Osteoblast (primary cell): Measurements from ENCODE around the gene HPD. TPM values are rescaled to one million over a fixed set of nuclear protein-coding genes. Genes with fewer than 3 reads are reported as not detected.
"Not testable (repeated sequence)": the region's sequence is repeated elsewhere in the genome, so short reads cannot be mapped to it uniquely, and the experiment has no call there.

Experiments used
- DNase-seq: peaks from one replicate; pipeline ENCODE4 v3.0.0; 2011; ENCODE audit warnings: low spot score, mixed read lengths; ENCODE audit not compliant: insufficient read length; ENCODE audit errors: missing footprints
- H2AFZ ChIP-seq: 2 replicates; pipeline ENCODE4 v1.6.0; 2011; ENCODE audit warnings: mild to moderate bottlenecking, low read length
- H3K27ac ChIP-seq: 2 replicates; pipeline ENCODE4 v1.5.1; 2011; ENCODE audit warnings: mild to moderate bottlenecking, low read depth, low read length, moderate library complexity
- H3K27me3 ChIP-seq: 2 replicates; pipeline ENCODE4 v1.6.0; 2012; ENCODE audit warnings: mild to moderate bottlenecking, control low read depth, inconsistent platforms, low read length, moderate library complexity; ENCODE audit not compliant: insufficient read depth
- H3K36me3 ChIP-seq: 2 replicates; pipeline ENCODE4 v1.5.1; 2011; ENCODE audit warnings: mild to moderate bottlenecking, low read length, control low read depth, moderate library complexity; ENCODE audit not compliant: insufficient read depth
- H3K4me1 ChIP-seq: 2 replicates; pipeline ENCODE4 v1.5.1; 2011; ENCODE audit warnings: mild to moderate bottlenecking, low read length, control low read depth, moderate library complexity; ENCODE audit not compliant: insufficient read depth
- H3K4me2 ChIP-seq: 2 replicates; pipeline ENCODE4 v1.6.0; 2011; ENCODE audit warnings: mild to moderate bottlenecking, low read length; ENCODE audit not compliant: insufficient read depth
- H3K4me3 ChIP-seq: fragments of 200-600 bp; sonication (generic); 3 replicates; pipeline ENCODE4 v1.5.1; 2012; ENCODE audit warnings: mild to moderate bottlenecking, low read length, inconsistent platforms; ENCODE audit not compliant: insufficient read depth
- H3K79me2 ChIP-seq: 2 replicates; pipeline ENCODE4 v1.6.0; 2012; ENCODE audit warnings: mild to moderate bottlenecking, low read length, control low read depth, inconsistent platforms; ENCODE audit not compliant: insufficient read depth
- H3K9me3 ChIP-seq: 2 replicates; pipeline ENCODE4 v1.5.1; 2011; ENCODE audit warnings: low read depth, low read length, control low read depth
- H4K20me1 ChIP-seq: 2 replicates; pipeline ENCODE4 v1.6.0; 2012; ENCODE audit warnings: mild to moderate bottlenecking, low read length, control low read depth; ENCODE audit not compliant: insufficient read depth
- CTCF ChIP-seq: IDR thresholded peaks from 2 replicates; pipeline ENCODE4 v1.5.1; 2011; ENCODE audit warnings: mild to moderate bottlenecking, low read depth, low read length, moderate library complexity; ENCODE audit errors: extremely low read depth
- total RNA-seq: library from RNA; depleted of rRNA; stranded (reverse); fragments of >200 nt; gene quantifications from 2 replicates; pipeline ENCODE4 v1.2.3, GENCODE V29; 2012

HPD gene
- total RNA-seq, 1 donor, result under 0.01 TPM

GRCh38 chr12:121874071-121874470 is 15.4 kb upstream of the HPD start:
- TF ChIP-seq CTCF, result no peak
- H3K4me1 ChIP-seq, result peaks cover 9% of the 10 kb centered on the region

DNA sequence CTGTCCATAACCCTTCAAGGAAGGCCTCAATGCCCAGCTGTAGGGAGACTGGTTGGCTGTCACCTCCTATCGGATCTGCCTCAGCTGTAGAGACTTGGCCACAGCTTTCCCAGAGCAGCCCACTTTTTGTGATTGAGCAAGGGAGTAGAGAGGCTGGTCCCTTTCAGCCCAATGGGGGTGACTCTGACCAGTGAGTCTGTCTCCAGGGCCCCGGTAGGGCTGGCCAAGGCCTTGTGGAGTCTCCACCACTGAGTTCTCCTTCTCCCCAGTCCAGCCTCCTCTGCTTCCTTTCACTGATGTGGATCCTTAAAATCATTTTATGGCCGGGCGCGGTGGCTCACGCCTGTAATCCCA is 14.5 kb upstream of the HPD start:
- TF ChIP-seq CTCF, result no peak
- Histone ChIP-seq H3K4me3 (no peak overlapping the region), H3K4me2 (no peak overlapping the region), H3K79me2 (no peaks in the 10 kb centered on the region), H4K20me1 (no peaks in the 10 kb centered on the region), H3K36me3 (no peaks in the 10 kb centered on the region), H3K27ac (peak overlapping the region; percentile 30), H3K4me1 (peaks cover 9% of the 10 kb centered on the region), H3K27me3 (no peaks in the 10 kb centered on the region), H2AFZ (peak overlapping the region; percentile 29), H3K9me3 (no peaks in the 10 kb centered on the region)
- peak; percentile 41 for DNase-seq

More at GRCh38 chr12:121874071-121874470, 15.4 kb upstream of the HPD start:
- no peak overlapping the region for H3K27ac ChIP-seq
- no peak overlapping the region for H3K4me3 ChIP-seq
- no peaks in the 10 kb centered on the region for H3K27me3 ChIP-seq
- no peak overlapping the region for H3K4me2 ChIP-seq
- H3K79me2 ChIP-seq, result no peaks in the 10 kb centered on the region
- H4K20me1 ChIP-seq, result no peaks in the 10 kb centered on the region
- no peak for DNase-seq
- H3K9me3 ChIP-seq, result no peaks in the 10 kb centered on the region
- no peaks in the 10 kb centered on the region for H3K36me3 ChIP-seq
- H2AFZ ChIP-seq, result no peak overlapping the region

DNA sequence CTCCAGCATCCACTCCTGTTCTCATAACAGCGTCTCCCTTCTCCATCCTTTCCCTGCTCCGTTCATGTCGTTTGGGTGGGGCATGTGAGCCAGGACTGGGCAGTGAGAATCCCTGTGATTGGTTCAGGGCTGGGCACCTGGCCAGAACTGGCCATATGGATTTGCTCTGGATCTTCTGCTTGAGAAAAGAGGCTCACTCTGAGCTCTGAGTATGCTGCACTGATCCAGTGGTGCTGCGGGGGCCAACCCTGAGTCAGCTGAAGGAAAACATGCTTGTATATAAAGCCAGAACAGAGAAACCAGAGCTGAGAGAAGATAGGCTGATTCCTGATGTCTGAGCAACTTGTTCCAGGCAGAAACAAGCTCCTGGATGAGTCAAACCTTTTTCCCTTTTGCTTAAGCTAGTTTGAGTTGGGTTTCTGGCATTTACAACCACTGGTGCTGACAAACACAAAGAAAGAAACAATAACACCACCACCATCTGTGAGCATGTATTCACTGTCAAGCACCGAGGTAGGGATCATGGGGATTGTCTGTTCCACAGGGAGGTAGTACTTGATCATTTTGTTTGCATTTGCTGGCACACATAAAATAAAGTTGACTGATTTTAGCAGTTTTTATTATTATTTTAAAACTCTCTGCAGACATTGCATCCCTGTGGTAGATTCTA is 14.0 kb upstream of the HPD start:
- no peak overlapping the region for H3K4me3 ChIP-seq
- H3K36me3 ChIP-seq, result no peaks in the 10 kb centered on the region
- no peaks in the 10 kb centered on the region for H4K20me1 ChIP-seq
- H3K27ac ChIP-seq, result peak overlapping the region; percentile 63
- H3K9me3 ChIP-seq, result no peaks in the 10 kb centered on the region
- peak; percentile 93 for DNase-seq
- TF ChIP-seq CTCF, result no peak
- H3K79me2 ChIP-seq, result no peaks in the 10 kb centered on the region
- no peaks in the 10 kb centered on the region for H3K27me3 ChIP-seq
- peak overlapping the region; percentile 76 for H2AFZ ChIP-seq
- peaks cover 9% of the 10 kb centered on the region for H3K4me1 ChIP-seq
- peak overlapping the region; percentile 61 for H3K4me2 ChIP-seq

DNA sequence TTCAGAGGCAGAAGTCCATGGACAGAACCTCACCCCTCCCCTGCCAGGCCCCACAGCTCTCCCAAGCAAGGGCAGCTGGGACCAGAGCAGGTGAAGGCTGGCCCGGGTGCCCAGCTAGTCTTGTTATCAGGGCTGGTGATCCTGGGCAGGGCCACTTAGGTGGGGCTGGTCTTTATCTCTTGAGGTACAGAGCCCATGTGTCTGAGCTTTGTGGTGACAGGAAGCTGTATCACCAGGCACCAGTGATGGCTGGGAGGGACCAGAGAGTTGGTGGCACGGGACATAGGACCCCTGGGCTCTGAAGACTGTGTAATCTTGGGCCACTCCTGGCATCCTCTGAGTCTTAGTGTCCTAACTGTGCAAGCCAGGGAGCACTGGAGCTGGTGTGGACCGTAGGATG is 12.8 kb upstream of the HPD start:
- H3K27ac ChIP-seq, result no peak overlapping the region
- H4K20me1 ChIP-seq, result no peaks in the 10 kb centered on the region
- no peak for DNase-seq
- TF ChIP-seq CTCF, result no peak
- H3K4me2 ChIP-seq, result no peak overlapping the region
- H3K9me3 ChIP-seq, result no peaks in the 10 kb centered on the region
- H2AFZ ChIP-seq, result no peak overlapping the region
- H3K4me1 ChIP-seq, result peaks cover 11% of the 10 kb centered on the region
- H3K36me3 ChIP-seq, result no peaks in the 10 kb centered on the region
- H3K79me2 ChIP-seq, result no peaks in the 10 kb centered on the region
- no peaks in the 10 kb centered on the region for H3K27me3 ChIP-seq
- no peak overlapping the region for H3K4me3 ChIP-seq

DNA sequence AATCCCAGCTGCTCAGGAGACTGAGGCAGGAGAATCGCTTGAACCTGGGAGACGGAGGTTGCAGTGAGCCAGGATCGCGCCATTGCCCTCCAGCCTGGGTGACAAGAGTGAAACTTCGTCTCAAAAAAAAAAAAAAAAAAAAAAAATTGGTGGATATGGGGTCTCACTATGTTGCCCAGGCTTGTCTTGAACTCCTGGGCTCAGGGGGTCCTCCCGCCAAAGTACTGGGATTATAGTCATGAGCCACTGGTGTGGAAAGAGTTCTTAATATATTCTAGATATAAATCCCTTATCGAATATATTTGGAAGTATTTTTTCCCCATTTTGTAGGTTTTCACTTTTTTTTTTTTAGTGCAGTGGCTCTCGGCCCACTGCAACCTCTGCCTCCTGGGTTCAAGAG is 10.6 kb upstream of the HPD start:
- not testable (repeated sequence) for H3K36me3 ChIP-seq, H4K20me1 ChIP-seq, H3K27ac ChIP-seq, H3K27me3 ChIP-seq, H3K4me2 ChIP-seq, DNase-seq, H3K4me3 ChIP-seq, H3K9me3 ChIP-seq, H3K79me2 ChIP-seq, H2AFZ ChIP-seq
- peaks cover 11% of the 10 kb centered on the region for H3K4me1 ChIP-seq
